Prostate gland (tissue), 2 donors: Measurements from ENCODE around the gene FTSJ3. TPM values are rescaled to one million over a fixed set of nuclear protein-coding genes. Genes with fewer than 3 reads are reported as not detected.
A peak's percentile ranks its signal among the peaks of the same experiment; 100 is the strongest.

Experiments
- DNase-seq: peaks from one replicate; pipeline ENCODE4 v3.0.0-alpha.2; 2019; ENCODE audit warnings: low spot score
- H3K27ac ChIP-seq, 2 donors: fragments of 200-600 bp; sonication (generic); 2 replicates each; pipeline ENCODE4 v1.5.1; 2017 to 2019
- H3K27me3 ChIP-seq: fragments of 200-600 bp; sonication (generic); replicated peaks from 2 replicates; pipeline ENCODE4 v1.5.1; 2019; ENCODE audit not compliant: insufficient read depth
- H3K36me3 ChIP-seq, 2 donors: fragments of 200-600 bp; sonication (generic); 1 replicate in 1 of 2; 2 replicates in 1 of 2; pipeline versions ENCODE4 v1.5.1 to v1.8.1; 2017 to 2019
- H3K4me1 ChIP-seq: fragments of 200-600 bp; sonication (generic); replicated peaks from 2 replicates; pipeline ENCODE4 v1.5.1; 2019
- H3K4me3 ChIP-seq, 2 donors: fragments of 200-600 bp; sonication (generic); 2 replicates each; pipeline ENCODE4 v1.5.1; 2017 to 2019
- H3K9me3 ChIP-seq: fragments of 200-600 bp; sonication (generic); 2 replicates; pipeline ENCODE4 v1.5.1; 2017
- CTCF ChIP-seq, 4 experiments: fragments of 200-600 bp in 2 of 4; fragments of 450-650 bp in 2 of 4; sonication (generic) in 2 of 4; IDR thresholded peaks; 1 replicate in 3 of 4; 2 replicates in 1 of 4; pipeline ENCODE4 v1.5.1; 2016 to 2019; ENCODE audit warnings: antibody characterized with exemption in 4 of 4, mild to moderate bottlenecking in 2 of 4, moderate library complexity in 2 of 4
- POLR2A ChIP-seq: fragments of 450-650 bp; IDR thresholded peaks from one replicate; pipeline ENCODE4 v1.6.1; 2016; ENCODE audit warnings: antibody characterized with exemption, mild to moderate bottlenecking
- POLR2AphosphoS5 ChIP-seq: sonication (generic); formaldehyde crosslinking; IDR thresholded peaks from one replicate; pipeline ENCODE4 v1.6.1; 2017; ENCODE audit warnings: antibody characterized with exemption
- WGBS: methylation state at CpG from one replicate; pipeline ENCODE4 v1.1.5; 2018; 5-methylcytosine and 5-hydroxymethylcytosine counted together
- intact Hi-C: fragments of 100-400 bp; cut with DNase I; formaldehyde crosslinking; loops from one replicate; pipeline ENCODE4 v1.14.2; 2022
- total RNA-seq, 2 donors: library from RNA; depleted of rRNA; stranded (reverse); fragments of >200 nt; gene quantifications; one replicate each; pipeline ENCODE4 v1.1.0, GENCODE V29; 2016

Gene FTSJ3
- total RNA-seq, 2 donors from 2014 or later: 29.4 to 46.6 TPM

GRCh38 chr17:63830904-63831491, 3.5 kb upstream of the FTSJ3 start:
- no peak overlapping the region for H3K27ac ChIP-seq
- WGBS: 62% methylated on average over 15 of the region's 15 CpGs
- no peaks in the 10 kb centered on the region for H3K9me3 ChIP-seq
- DNase-seq: no peak
- no peak overlapping the region for H3K4me3 ChIP-seq
- H3K36me3 ChIP-seq: peaks cover 34 to 49% of the 10 kb centered on the region in 2 donors
- no peaks in the 10 kb centered on the region for H3K27me3 ChIP-seq
- no peak for TF ChIP-seq POLR2A
- TF ChIP-seq CTCF (IDR thresholded peaks at IDR 0.05): no peak
- no peak for TF ChIP-seq POLR2AphosphoS5
- peaks cover 5% of the 10 kb centered on the region for H3K4me1 ChIP-seq
- intact Hi-C loops: no loop called here

GRCh38 chr17:63830278-63830677, 2.8 kb upstream of the FTSJ3 start:
- Histone ChIP-seq H3K4me3 (no peak overlapping the region), H3K4me1 (peaks cover 5% of the 10 kb centered on the region), H3K36me3 (peaks cover 33 to 43% of the 10 kb centered on the region in 2 donors), H3K9me3 (no peaks in the 10 kb centered on the region), H3K27me3 (no peaks in the 10 kb centered on the region), H3K27ac (no peak overlapping the region)
- intact Hi-C loops: no loop called here
- TF ChIP-seq POLR2A: no peak
- TF ChIP-seq CTCF (IDR thresholded peaks at IDR 0.05): no peak
- TF ChIP-seq POLR2AphosphoS5: no peak
- 85% methylated on average over 5 of the region's 5 CpGs for WGBS
- no peak for DNase-seq

DNA sequence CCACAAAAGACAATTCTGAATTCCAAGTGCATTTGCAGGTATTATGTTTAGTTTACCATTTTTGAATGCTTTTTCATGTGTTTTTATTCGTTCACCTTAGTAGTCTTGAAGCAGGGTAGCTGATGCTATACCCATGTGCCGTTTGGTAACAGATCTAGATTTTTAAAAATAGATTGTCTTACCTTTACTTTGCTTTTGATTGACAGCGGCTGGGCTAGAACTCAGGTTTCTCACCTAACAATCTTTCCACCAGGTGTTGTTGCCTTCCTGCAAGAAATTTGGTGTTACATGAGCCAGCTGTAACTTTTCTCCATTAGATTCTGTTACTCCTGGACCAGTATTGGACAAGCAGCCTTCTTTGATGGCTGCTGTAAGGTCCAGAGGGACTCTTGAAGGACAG, 1.5 kb upstream of the FTSJ3 start:
- peaks cover 5% of the 10 kb centered on the region for H3K4me1 ChIP-seq

DNA sequence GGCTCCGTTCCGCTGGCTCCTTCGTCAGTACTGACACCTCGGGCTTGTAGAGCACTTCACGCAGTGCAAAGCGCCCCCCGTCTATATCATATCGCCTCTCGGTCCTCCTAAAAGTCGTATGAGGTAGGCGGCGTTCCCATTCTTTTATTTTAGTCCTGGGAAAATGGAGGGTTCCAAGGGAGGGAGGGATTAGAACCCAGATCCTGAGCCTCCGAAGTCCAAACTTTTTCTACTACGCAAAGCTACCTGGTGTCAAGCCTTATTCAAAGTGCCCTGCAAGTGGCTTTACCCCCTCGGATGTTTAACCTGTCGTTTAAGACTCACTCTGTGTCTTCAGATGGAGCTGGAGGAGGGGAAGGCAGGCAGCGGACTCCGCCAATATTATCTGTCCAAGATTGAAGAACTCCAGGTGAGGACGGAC, 348 bp upstream of the FTSJ3 start:
- 2% methylated on average over 19 of the region's 19 CpGs for WGBS
- no peak for TF ChIP-seq POLR2AphosphoS5
- no peak for TF ChIP-seq CTCF (IDR thresholded peaks at IDR 0.05)
- TF ChIP-seq POLR2A: no peak
- peaks cover 5% of the 10 kb centered on the region for H3K4me1 ChIP-seq

More for the DNA sequence above, 1.5 kb upstream of the FTSJ3 start:
- Histone ChIP-seq H3K9me3 (no peaks in the 10 kb centered on the region), H3K27me3 (no peaks in the 10 kb centered on the region), H3K27ac (no peak overlapping the region), H3K36me3 (peaks cover 32 to 49% of the 10 kb centered on the region in 2 donors), H3K4me3 (no peak overlapping the region)
- TF ChIP-seq POLR2AphosphoS5: no peak
- TF ChIP-seq CTCF (IDR thresholded peaks at IDR 0.05): no peak
- TF ChIP-seq POLR2A: no peak
- intact Hi-C loops: loop anchor here (5.0 kb wide), 1 partner anchor 57 kb away; the partner anchor contains the start of genes CCDC47 and DDX42
- DNase-seq: no peak
- 92% methylated on average over 3 of the region's 3 CpGs for WGBS

More for the DNA sequence above, 348 bp upstream of the FTSJ3 start:
- intact Hi-C loops: loop anchor here (5.0 kb wide), 1 partner anchor 56 kb away; the partner anchor contains the start of genes CCDC47 and DDX42
- no peak for DNase-seq
- H3K27ac ChIP-seq: peak overlapping the region; percentile 89 to 90
- no peaks in the 10 kb centered on the region for H3K27me3 ChIP-seq
- peaks cover 29 to 46% of the 10 kb centered on the region in 2 donors for H3K36me3 ChIP-seq
- peak overlapping the region; percentile 60 to 73 for H3K4me3 ChIP-seq
- no peaks in the 10 kb centered on the region for H3K9me3 ChIP-seq
